Lung (tissue), 12 donors: ENCODE measurements around the gene MCOLN2. TPM values are rescaled to one million over a fixed set of nuclear protein-coding genes. Genes with fewer than 3 reads are reported as not detected.

Source experiments
- ATAC-seq: fragments of 200-7000 bp; cut with Tn5 transposase; one replicate; pipeline ENCODE4 v1.9.1; 2020; ENCODE audit warnings: moderate number of reproducible peaks; ENCODE audit not compliant: insufficient read depth, low FRiP score
- DNase-seq, 3 donors: peaks; one replicate each; pipeline ENCODE4 v3.0.0-alpha.2; 2013 to 2017
- H3K27ac ChIP-seq, 2 donors: one replicate each; pipeline ENCODE4 v1.5.1; 2013; ENCODE audit warnings: mild to moderate bottlenecking in 2 of 2, moderate library complexity in 2 of 2, control low read depth in 1 of 2, inconsistent platforms in 1 of 2, low read depth in 1 of 2, low read length in 1 of 2
- H3K27me3 ChIP-seq, 3 donors: one replicate each; pipeline ENCODE4 v1.5.1; 2013; ENCODE audit warnings: low read length in 2 of 3; ENCODE audit not compliant: control insufficient read depth in 3 of 3, insufficient read depth in 3 of 3
- H3K36me3 ChIP-seq, 4 donors: one replicate each; pipeline ENCODE4 v1.5.1; 2013; ENCODE audit warnings: low read length in 4 of 4, mild to moderate bottlenecking in 1 of 4, moderate library complexity in 1 of 4; ENCODE audit not compliant: control insufficient read depth in 4 of 4, insufficient read depth in 4 of 4
- H3K4me1 ChIP-seq, 5 donors: one replicate each; pipeline ENCODE4 v1.5.1; 2013; ENCODE audit warnings: low read length in 5 of 5, mild to moderate bottlenecking in 2 of 5, moderate library complexity in 1 of 5; ENCODE audit not compliant: control insufficient read depth in 5 of 5, insufficient read depth in 5 of 5
- H3K4me3 ChIP-seq: one replicate; pipeline ENCODE4 v1.5.1; 2013; ENCODE audit warnings: mild to moderate bottlenecking, control low read depth, moderate library complexity
- H3K9ac ChIP-seq, 2 donors: one replicate each; pipeline ENCODE4 v1.5.1; 2013; ENCODE audit warnings: low read length in 2 of 2, control low read depth in 1 of 2; ENCODE audit not compliant: insufficient read depth in 1 of 2
- H3K9me3 ChIP-seq, 4 donors: one replicate each; pipeline ENCODE4 v1.5.1; 2013; ENCODE audit warnings: low read length in 3 of 4, mild to moderate bottlenecking in 1 of 4, moderate library complexity in 1 of 4; ENCODE audit not compliant: control insufficient read depth in 4 of 4, insufficient read depth in 3 of 4
- WGBS, 2 donors: extraction: QIAGEN DNeasy Blood & Tissue Kit; methylation state at CpG; one replicate each; pipeline ENCODE4 v1.1.7; 2013; 5-methylcytosine and 5-hydroxymethylcytosine counted together
- polyA plus RNA-seq, 2 donors: library from polyadenylated mRNA; stranded (reverse); fragments of 200-250 nt; gene quantifications; one replicate each; pipeline ENCODE4 v1.2.1, GENCODE V29; 2013
- total RNA-seq, 2 donors: library from RNA; depleted of rRNA in 1 of 2; stranded (reverse); fragments of >200 nt in 1 of 2; gene quantifications; one replicate each; pipeline ENCODE4 v1.2.1, GENCODE V29; 2014 to 2021
- TF ChIP-seq, protein P1 (sequence below): IDR thresholded peaks from 2 replicates; pipeline ENCODE4 v1.5.1; 2012; ENCODE audit warnings: mild to moderate bottlenecking; ENCODE audit errors: control extremely low read depth, extremely low read depth
- donor health status: control.
- donor health status: control.
- donor health status: Bipolar disorder and iron deficiency.
- donor health status: healthy.
- donor health status: DM: yes; HTN: yes; CAD: no.

The MCOLN2 gene
- total and polyA plus RNA-seq, 4 donors = 4.2 to 17.1 (median 7.4) TPM

DNA sequence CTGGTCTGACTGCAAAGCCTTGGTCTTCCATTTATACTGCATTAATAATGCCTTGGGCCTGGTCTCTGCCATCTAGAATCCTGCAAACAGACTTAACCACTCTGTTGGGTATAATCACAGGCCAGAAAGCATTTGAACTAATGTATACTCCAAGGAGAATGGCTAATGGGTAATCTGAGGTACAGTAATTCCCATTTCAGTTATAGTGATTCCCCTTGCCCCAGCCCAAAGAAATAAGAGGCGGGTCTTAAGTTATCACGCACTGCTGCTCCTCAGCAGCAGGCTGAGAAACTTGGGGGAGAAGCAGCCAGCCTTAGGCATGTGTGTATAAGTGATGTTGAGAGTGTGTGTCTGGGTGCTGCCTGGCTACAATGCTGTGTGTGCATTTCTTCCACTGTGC is 106.3 kb downstream of the MCOLN2 start:
- ATAC-seq (no peak), DNase-seq (no peak)
- Histone ChIP-seq H3K27me3 (peaks cover 0 to 35% (median 25%) of the 10 kb centered on the region in 3 donors), H3K27ac (no peak overlapping the region), H3K36me3 (no peaks in the 10 kb centered on the region), H3K4me1 (peaks cover 0 to 9% (median 4%) of the 10 kb centered on the region in 5 donors), H3K9ac (no peak overlapping the region), H3K4me3 (no peak overlapping the region), H3K9me3 (peaks cover 0 to 4% (median 0%) of the 10 kb centered on the region in 4 donors)
- TF ChIP-seq, protein P1, sequence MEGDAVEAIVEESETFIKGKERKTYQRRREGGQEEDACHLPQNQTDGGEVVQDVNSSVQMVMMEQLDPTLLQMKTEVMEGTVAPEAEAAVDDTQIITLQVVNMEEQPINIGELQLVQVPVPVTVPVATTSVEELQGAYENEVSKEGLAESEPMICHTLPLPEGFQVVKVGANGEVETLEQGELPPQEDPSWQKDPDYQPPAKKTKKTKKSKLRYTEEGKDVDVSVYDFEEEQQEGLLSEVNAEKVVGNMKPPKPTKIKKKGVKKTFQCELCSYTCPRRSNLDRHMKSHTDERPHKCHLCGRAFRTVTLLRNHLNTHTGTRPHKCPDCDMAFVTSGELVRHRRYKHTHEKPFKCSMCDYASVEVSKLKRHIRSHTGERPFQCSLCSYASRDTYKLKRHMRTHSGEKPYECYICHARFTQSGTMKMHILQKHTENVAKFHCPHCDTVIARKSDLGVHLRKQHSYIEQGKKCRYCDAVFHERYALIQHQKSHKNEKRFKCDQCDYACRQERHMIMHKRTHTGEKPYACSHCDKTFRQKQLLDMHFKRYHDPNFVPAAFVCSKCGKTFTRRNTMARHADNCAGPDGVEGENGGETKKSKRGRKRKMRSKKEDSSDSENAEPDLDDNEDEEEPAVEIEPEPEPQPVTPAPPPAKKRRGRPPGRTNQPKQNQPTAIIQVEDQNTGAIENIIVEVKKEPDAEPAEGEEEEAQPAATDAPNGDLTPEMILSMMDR = no peak
- WGBS, 2 donors = 89 to 96% methylated on average over 2 of the region's 2 CpGs

DNA sequence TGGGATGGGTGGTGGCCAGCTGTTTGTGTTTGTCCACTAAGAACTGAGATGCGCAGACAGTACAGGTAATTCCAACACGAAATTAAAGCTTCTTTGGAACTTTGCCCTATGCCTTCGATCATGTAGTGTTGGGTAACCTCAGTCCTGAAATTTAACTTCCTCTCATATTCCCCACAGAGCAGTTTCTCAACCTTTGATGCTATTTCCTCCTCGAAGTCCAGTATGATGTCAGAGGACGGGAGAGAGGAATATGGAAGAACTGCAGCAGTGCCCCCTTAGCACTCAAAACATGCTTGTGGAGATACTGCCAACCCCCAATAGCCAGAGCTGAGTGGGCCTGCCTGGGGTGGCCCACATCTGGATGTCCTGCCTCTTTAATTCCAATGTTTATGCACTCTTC is 107.5 kb downstream of the MCOLN2 start:
- ATAC-seq = no peak
- TF ChIP-seq, protein P1 = no peak

DNA sequence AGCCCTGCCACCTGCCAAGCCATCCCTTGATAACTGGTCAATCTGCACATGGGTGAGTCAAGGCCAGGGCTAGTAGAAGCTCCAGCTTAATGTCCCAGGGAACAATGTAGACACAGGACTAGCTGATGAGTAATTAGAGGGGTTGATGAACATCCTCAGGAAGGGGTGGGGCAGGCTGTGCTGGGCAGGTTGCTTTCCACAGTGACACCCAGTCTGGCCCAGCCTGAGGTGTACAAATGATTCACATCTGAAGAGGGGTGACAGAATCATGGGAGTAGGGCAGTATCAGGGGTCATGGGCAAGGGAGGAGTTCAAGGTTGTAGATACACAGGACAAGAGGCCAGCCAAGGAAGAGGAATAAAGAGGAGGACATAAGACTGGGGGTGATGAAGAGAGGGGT is 108.2 kb downstream of the MCOLN2 start:
- H3K9ac ChIP-seq = no peak overlapping the region
- peaks cover 0 to 4% (median 0%) of the 10 kb centered on the region in 4 donors for H3K9me3 ChIP-seq
- no peak for ATAC-seq
- no peaks in the 10 kb centered on the region for H3K36me3 ChIP-seq
- H3K27me3 ChIP-seq = peaks cover 0 to 17% (median 12%) of the 10 kb centered on the region in 3 donors
- H3K4me1 ChIP-seq = peaks cover 0 to 17% (median 11%) of the 10 kb centered on the region in 5 donors
- no peak for DNase-seq
- no peak overlapping the region for H3K4me3 ChIP-seq
- TF ChIP-seq, protein P1 = no peak
- no peak overlapping the region for H3K27ac ChIP-seq

More for the DNA sequence above, 107.5 kb downstream of the MCOLN2 start:
- peaks cover 0 to 16% (median 11%) of the 10 kb centered on the region in 5 donors for H3K4me1 ChIP-seq
- peaks cover 0 to 4% (median 0%) of the 10 kb centered on the region in 4 donors for H3K9me3 ChIP-seq
- no peak overlapping the region for H3K9ac ChIP-seq
- H3K4me3 ChIP-seq = no peak overlapping the region
- no peak overlapping the region for H3K27ac ChIP-seq
- H3K36me3 ChIP-seq = no peaks in the 10 kb centered on the region
- 35 to 64% methylated on average over 5 of the region's 5 CpGs for WGBS, 2 donors
- H3K27me3 ChIP-seq = peaks cover 0 to 24% (median 15%) of the 10 kb centered on the region in 3 donors
- no peak for DNase-seq
